Thoracic aorta (tissue), 2 donors: ENCODE data around the gene AKAP6. TPM values are rescaled to one million over a fixed set of nuclear protein-coding genes. Genes with fewer than 3 reads are reported as not detected.

Experiments used
- ATAC-seq: fragments of 150-250 bp; one replicate; pipeline ENCODE4 v1.8.0; 2017; ENCODE audit warnings: low read depth; ENCODE audit not compliant: insufficient number of reproducible peaks, low FRiP score
- DNase-seq: peaks from one replicate; pipeline ENCODE4 v3.0.0-alpha.2; 2020; ENCODE audit warnings: low spot score
- H3K27ac ChIP-seq, 2 donors: fragments of 200-600 bp; sonication (generic); 1 replicate in 1 of 2; 2 replicates in 1 of 2; pipeline ENCODE4 v1.5.1; 2016; ENCODE audit warnings: mild to moderate bottlenecking in 2 of 2, moderate library complexity in 2 of 2
- H3K27me3 ChIP-seq: fragments of 200-600 bp; sonication (generic); replicated peaks from 2 replicates; pipeline ENCODE4 v1.6.0; 2016; ENCODE audit warnings: mild to moderate bottlenecking; ENCODE audit not compliant: insufficient read depth
- H3K36me3 ChIP-seq: fragments of 200-600 bp; sonication (generic); one replicate; pipeline ENCODE4 v1.5.1; 2016
- H3K4me1 ChIP-seq, 2 donors: fragments of 200-600 bp; sonication (generic); 1 replicate in 1 of 2; 2 replicates in 1 of 2; pipeline versions ENCODE4 v1.5.1 to v1.6.0; 2016; ENCODE audit warnings: low read depth in 2 of 2, mild to moderate bottlenecking in 1 of 2; ENCODE audit not compliant: control insufficient read depth in 1 of 2
- H3K4me3 ChIP-seq: fragments of 200-600 bp; sonication (generic); 2 replicates; pipeline ENCODE4 v1.5.1; 2016; ENCODE audit warnings: mild to moderate bottlenecking
- H3K9me3 ChIP-seq: fragments of 200-600 bp; sonication (generic); 2 replicates; pipeline ENCODE4 v1.5.1; 2016
- CTCF ChIP-seq: fragments of 200-600 bp; sonication (generic); IDR thresholded peaks from one replicate; pipeline ENCODE4 v1.5.1; 2019; ENCODE audit warnings: antibody characterized with exemption
- total RNA-seq, 2 donors: library from RNA; depleted of rRNA; stranded (reverse); fragments of >200 nt; gene quantifications; one replicate each; pipeline versions ENCODE4 v1.1.0 to v1.2.3, GENCODE V29; 2016

The AKAP6 gene
- total RNA-seq, 2 donors from 2014 or later, result 78.9 to 104 TPM

- H3K27me3 ChIP-seq, result no peaks in the 10 kb centered on the region
- peaks cover 9% of the 10 kb centered on the region for H3K9me3 ChIP-seq
- TF ChIP-seq CTCF, result no peak
- peaks cover 6% of the 10 kb centered on the region for H3K36me3 ChIP-seq
- no peak overlapping the region for H3K27ac ChIP-seq
- DNase-seq (no peak), ATAC-seq (no peak)
- peaks cover 5 to 36% of the 10 kb centered on the region in 2 donors for H3K4me1 ChIP-seq
- H3K4me3 ChIP-seq, result peak overlapping the region; percentile 46
Measured at GRCh38 chr14:32808644-32809043, 479.5 kb downstream of the AKAP6 start.

GRCh38 chr14:32809255-32809654 is 480.2 kb downstream of the AKAP6 start:
- ATAC-seq, result no peak
- H3K4me3 ChIP-seq, result no peak overlapping the region
- no peaks in the 10 kb centered on the region for H3K27me3 ChIP-seq
- no peak for DNase-seq
- H3K27ac ChIP-seq, result no peak overlapping the region
- peaks cover 6% of the 10 kb centered on the region for H3K36me3 ChIP-seq
- H3K9me3 ChIP-seq, result peaks cover 4% of the 10 kb centered on the region
- peaks cover 5 to 42% of the 10 kb centered on the region in 2 donors for H3K4me1 ChIP-seq
- TF ChIP-seq CTCF, result no peak

- Histone ChIP-seq H3K27me3 (no peaks in the 10 kb centered on the region), H3K4me1 (peaks cover 3 to 34% of the 10 kb centered on the region in 2 donors), H3K9me3 (no peaks in the 10 kb centered on the region), H3K4me3 (no peak overlapping the region), H3K27ac (no peak overlapping the region), H3K36me3 (no peaks in the 10 kb centered on the region)
- DNase-seq (no peak), ATAC-seq (no peak)
- no peak for TF ChIP-seq CTCF
Measured at GRCh38 chr14:32813401-32813800, 484.3 kb downstream of the AKAP6 start.

GRCh38 chr14:32814721-32815120 is 485.6 kb downstream of the AKAP6 start:
- no peak overlapping the region for H3K4me3 ChIP-seq
- H3K4me1 ChIP-seq, result peaks cover 0 to 26% of the 10 kb centered on the region in 2 donors
- no peaks in the 10 kb centered on the region for H3K27me3 ChIP-seq
- TF ChIP-seq CTCF, result no peak
- DNase-seq (no peak), ATAC-seq (no peak)
- H3K9me3 ChIP-seq, result no peaks in the 10 kb centered on the region
- H3K27ac ChIP-seq, result no peak overlapping the region
- H3K36me3 ChIP-seq, result no peaks in the 10 kb centered on the region

GRCh38 chr14:32816588-32816987 is 487.5 kb downstream of the AKAP6 start:
- Histone ChIP-seq H3K9me3 (no peaks in the 10 kb centered on the region), H3K4me3 (no peak overlapping the region), H3K27me3 (no peaks in the 10 kb centered on the region), H3K4me1 (peaks cover 0 to 37% of the 10 kb centered on the region in 2 donors), H3K27ac (no peak overlapping the region), H3K36me3 (no peaks in the 10 kb centered on the region)
- ATAC-seq (no peak), DNase-seq (no peak)
- no peak for TF ChIP-seq CTCF
